ENCODE data around the gene AFF4. TPM values are rescaled to one million over a fixed set of nuclear protein-coding genes. Genes with fewer than 3 reads are reported as not detected.

AFF4 gene
- total RNA-seq, 1 experiment from 2014 or later = 58.1 TPM

- TF ChIP-seq E2F1 (CRISPR knock-in tag; IDR thresholded peaks at IDR 0.05) = no peak
- no peak for TF ChIP-seq TEAD4 (CRISPR knock-in tag; IDR thresholded peaks at IDR 0.05)
These were observed 35.4 kb downstream of the AFF4 start (continued) for GRCh38 chr5:132928062-132928407.

- ATAC-seq (no peak), DNase-seq (ENCODE audit: low spot score) (no peak)
- TF ChIP-seq TEAD1 (CRISPR knock-in tag; IDR thresholded peaks at IDR 0.05) (no peak), AR (CRISPR knock-in tag; IDR thresholded peaks at IDR 0.05) (no peak), MAX (CRISPR knock-in tag; IDR thresholded peaks at IDR 0.05) (no peak), ATF3 (CRISPR knock-in tag; conservative IDR thresholded peaks at IDR 0.05) (no peak), ATF1 (CRISPR knock-in tag; IDR thresholded peaks at IDR 0.05) (no peak), MYBL2 (CRISPR knock-in tag; IDR thresholded peaks at IDR 0.05) (no peak), ZNF423 (CRISPR knock-in tag; IDR thresholded peaks at IDR 0.05) (no peak), CDX4 (CRISPR knock-in tag; IDR thresholded peaks at IDR 0.05; ENCODE audit: borderline replicate concordance) (no peak), TCF7 (CRISPR knock-in tag; IDR thresholded peaks at IDR 0.05; ENCODE audit: low read depth) (no peak), E2F1 (CRISPR knock-in tag; IDR thresholded peaks at IDR 0.05) (no peak), ELF4 (CRISPR knock-in tag; IDR thresholded peaks at IDR 0.05; ENCODE audit: low read depth) (no peak), HMGXB4 (CRISPR knock-in tag; IDR thresholded peaks at IDR 0.05) (no peak), CREB1 (CRISPR knock-in tag; IDR thresholded peaks at IDR 0.05) (no peak), ZNF396 (CRISPR knock-in tag; IDR thresholded peaks at IDR 0.05; ENCODE audit: borderline replicate concordance) (no peak), SP1 (CRISPR knock-in tag; conservative IDR thresholded peaks at IDR 0.05) (no peak), ERG (CRISPR knock-in tag; IDR thresholded peaks at IDR 0.05) (no peak), SMAD4 (CRISPR knock-in tag; IDR thresholded peaks at IDR 0.05) (no peak), NFE2L1 (CRISPR knock-in tag; IDR thresholded peaks at IDR 0.05) (no peak), KAT7 (CRISPR knock-in tag; IDR thresholded peaks at IDR 0.05; ENCODE audit: borderline replicate concordance) (no peak), ZNF532 (CRISPR knock-in tag; IDR thresholded peaks at IDR 0.05; ENCODE audit: borderline replicate concordance) (no peak)
- Mint-ChIP-seq H3K4me3 (no peak overlapping the region), H3K4me1 (no peaks in the 10 kb centered on the region), H3K9me3 (no peaks in the 10 kb centered on the region), H3K36me3 (peaks cover 56% of the 10 kb centered on the region), H3K27ac (no peak overlapping the region), H3K27me3 (ENCODE audit: low read depth) (no peaks in the 10 kb centered on the region; the same call in 1 of the 2 replicates)
- POLR2A ChIA-PET = no interaction called here
- CTCF ChIA-PET = no interaction called here
These were observed 35.9 kb downstream of the AFF4 start for GRCh38 chr5:132927355-132928061.
